CD14-positive monocyte (primary cell): ENCODE measurements around the gene SLC1A6. TPM values are rescaled to one million over a fixed set of nuclear protein-coding genes. Genes with fewer than 3 reads are reported as not detected.
"Not testable (repeated sequence)": the region's sequence is repeated elsewhere in the genome, so short reads cannot be mapped to it uniquely, and the experiment has no call there.

Experiments
- DNase-seq, 3 donors: peaks; one replicate each; pipeline ENCODE4 v3.0.0-alpha.2; 2011 to 2022
- H2AFZ ChIP-seq: 2 replicates; pipeline ENCODE4 v1.6.0; 2012; ENCODE audit warnings: mild to moderate bottlenecking, low read depth, low read length, inconsistent platforms; ENCODE audit not compliant: insufficient read depth, poor library complexity, severe bottlenecking
- H3K27ac ChIP-seq, 2 donors: 1 replicate in 1 of 2; 2 replicates in 1 of 2; pipeline ENCODE4 v1.5.1; 2012 to 2013; ENCODE audit warnings: low read length in 2 of 2, control low read depth in 1 of 2, inconsistent platforms in 1 of 2, low read depth in 1 of 2, mild to moderate bottlenecking in 1 of 2
- H3K27me3 ChIP-seq, 2 donors: one replicate each; pipeline versions ENCODE4 v1.6.0 to v1.6.1; 2011 to 2013; ENCODE audit warnings: low read length in 2 of 2; ENCODE audit not compliant: control insufficient read depth in 2 of 2, insufficient read depth in 2 of 2
- H3K36me3 ChIP-seq, 2 donors: replicated peaks in 1 of 2; 1 replicate in 1 of 2; 2 replicates in 1 of 2; pipeline versions ENCODE4 v1.5.1 to v1.6.1; 2012 to 2013; ENCODE audit warnings: low read length in 2 of 2, control low read depth in 1 of 2, inconsistent platforms in 1 of 2, mild to moderate bottlenecking in 1 of 2; ENCODE audit not compliant: insufficient read depth in 2 of 2, control insufficient read depth in 1 of 2
- H3K4me1 ChIP-seq, 2 donors: 1 replicate in 1 of 2; 2 replicates in 1 of 2; pipeline versions ENCODE4 v1.5.1 to v1.6.1; 2012 to 2013; ENCODE audit warnings: low read length in 2 of 2, control low read depth in 1 of 2, inconsistent platforms in 1 of 2, mild to moderate bottlenecking in 1 of 2, moderate library complexity in 1 of 2; ENCODE audit not compliant: insufficient read depth in 2 of 2, control insufficient read depth in 1 of 2
- H3K4me2 ChIP-seq: replicated peaks from 2 replicates; pipeline ENCODE3; 2012; ENCODE audit warnings: low read length, moderate library complexity, mild to moderate bottlenecking; ENCODE audit not compliant: poor library complexity, severe bottlenecking; ENCODE audit errors: extremely low read depth
- H3K4me3 ChIP-seq, 3 experiments: fragments of 200-600 bp in 1 of 3; sonication (generic) in 1 of 3; replicated peaks in 1 of 3; 1 replicate in 2 of 3; 2 replicates in 1 of 3; pipeline ENCODE4 v1.5.1; 2011 to 2013; ENCODE audit warnings: low read length in 3 of 3, mild to moderate bottlenecking in 3 of 3, control low read depth in 2 of 3, low read depth in 2 of 3, inconsistent platforms in 1 of 3, moderate library complexity in 1 of 3
- H3K79me2 ChIP-seq: 2 replicates; pipeline ENCODE4 v1.6.0; 2012; ENCODE audit warnings: mild to moderate bottlenecking, control low read depth, inconsistent platforms, low read length, moderate library complexity; ENCODE audit not compliant: insufficient read depth
- H3K9ac ChIP-seq: 2 replicates; pipeline ENCODE4 v1.6.0; 2017; ENCODE audit warnings: low read length, mild to moderate bottlenecking; ENCODE audit not compliant: insufficient read depth, poor library complexity, severe bottlenecking
- H3K9me3 ChIP-seq, 2 donors: replicated peaks in 1 of 2; 1 replicate in 1 of 2; 2 replicates in 1 of 2; pipeline versions ENCODE4 v1.5.1 to v1.6.1; 2012 to 2013; ENCODE audit warnings: low read length in 2 of 2, control low read depth in 1 of 2; ENCODE audit not compliant: control insufficient read depth in 1 of 2, insufficient read depth in 1 of 2
- H4K20me1 ChIP-seq: 2 replicates; pipeline ENCODE4 v1.6.0; 2012; ENCODE audit warnings: mild to moderate bottlenecking, low read length, control low read depth, moderate library complexity; ENCODE audit not compliant: insufficient read depth
- H3K27ac Mint-ChIP-seq, 7 donors: one replicate each; pipeline ENCODE4 v1.8.0; 2020; ENCODE audit warnings: mild to moderate bottlenecking in 7 of 7, mixed read lengths in 7 of 7, moderate library complexity in 6 of 7, inconsistent platforms in 2 of 7
- H3K27me3 Mint-ChIP-seq, 3 donors: one replicate each; pipeline ENCODE4 v1.8.0; 2021 to 2022; ENCODE audit warnings: low read depth in 3 of 3, mild to moderate bottlenecking in 3 of 3, mixed read lengths in 3 of 3, moderate library complexity in 3 of 3, inconsistent platforms in 1 of 3
- H3K36me3 Mint-ChIP-seq, 2 donors: one replicate each; pipeline ENCODE4 v1.8.0; 2020; ENCODE audit warnings: mixed read lengths in 2 of 2, inconsistent platforms in 1 of 2, mild to moderate bottlenecking in 1 of 2
- H3K4me1 Mint-ChIP-seq: one replicate; pipeline ENCODE4 v1.8.0; 2020; ENCODE audit warnings: mild to moderate bottlenecking, mixed read lengths
- H3K4me3 Mint-ChIP-seq, 2 donors: one replicate each; pipeline ENCODE4 v1.8.0; 2020; ENCODE audit warnings: mild to moderate bottlenecking in 2 of 2, mixed read lengths in 2 of 2, moderate library complexity in 1 of 2
- H3K9me3 Mint-ChIP-seq, 7 donors: one replicate each; pipeline ENCODE4 v1.8.0; 2020 to 2022; ENCODE audit warnings: mixed read lengths in 7 of 7, mild to moderate bottlenecking in 6 of 7, moderate library complexity in 6 of 7, inconsistent platforms in 2 of 7
- CTCF ChIP-seq: fragments of 200-600 bp; IDR thresholded peaks from one replicate; pipeline ENCODE4 v1.8.0; 2022; ENCODE audit warnings: antibody characterized with exemption, mild to moderate bottlenecking
- WGBS: methylation state at CpG from one replicate; pipeline ENCODE4 v1.1.5; 2013; ENCODE audit warnings: missing lambda C conversion rate; ENCODE audit not compliant: insufficient coverage; 5-methylcytosine and 5-hydroxymethylcytosine counted together
- intact Hi-C, 2 donors: fragments of 100-400 bp; cut with micrococcal nuclease; formaldehyde crosslinking; loops; one replicate each; pipeline versions ENCODE4 v1.15.0 to v1.15.1; 2023
- polyA plus RNA-seq, 3 donors: library from polyadenylated mRNA; depleted of rRNA in 1 of 3; unstranded in 2 of 3; stranded (reverse) in 1 of 3; fragments of 300-500 nt in 2 of 3; fragments of >200 nt in 1 of 3; fragmentation: Illumina TruSeq in 2 of 3; gene quantifications; 1 replicate in 2 of 3; 2 replicates in 1 of 3; pipeline ENCODE4 v1.2.3, GENCODE V29; 2012 to 2021

The SLC1A6 gene
- polyA plus RNA-seq, 3 donors = not detected

DNA sequence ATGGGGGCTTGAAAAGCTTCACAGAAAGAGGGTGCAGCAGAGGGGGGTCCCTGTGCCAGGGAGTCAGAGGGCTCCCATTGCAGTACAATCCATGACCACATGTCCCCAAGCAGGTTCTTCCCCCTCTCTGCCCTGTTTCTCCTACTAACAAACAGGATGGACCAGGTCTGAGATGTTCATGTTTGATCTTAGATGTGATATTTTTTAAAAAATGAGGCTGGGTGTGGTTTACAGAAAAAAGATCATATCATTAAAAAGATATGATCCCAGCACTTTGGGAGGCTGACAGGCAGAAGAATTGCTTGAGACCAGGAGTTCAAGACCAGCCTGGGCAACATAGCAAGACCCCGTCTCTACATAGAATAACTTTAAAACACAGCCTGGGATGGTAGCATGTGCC, 29.2 kb downstream of the SLC1A6 start:
- no peaks in the 10 kb centered on the region for H3K9me3 ChIP-seq
- no peak for TF ChIP-seq CTCF
- peaks cover 0 to 8% (median 6%) of the 10 kb centered on the region in 3 donors for H3K27me3 Mint-ChIP-seq
- no CpG with 5 or more reads among the region's 1 CpG for WGBS
- no peak overlapping the region for H3K4me2 ChIP-seq
- no peaks in the 10 kb centered on the region for H3K36me3 Mint-ChIP-seq
- no peaks in the 10 kb centered on the region for H3K4me1 Mint-ChIP-seq
- intact Hi-C loops = no loop called here
- H3K27ac ChIP-seq = no peak overlapping the region
- no peak overlapping the region for H3K4me3 ChIP-seq
- peaks cover 0 to 13% (median 4%) of the 10 kb centered on the region in 7 donors for H3K9me3 Mint-ChIP-seq
- H3K4me1 ChIP-seq = no peaks in the 10 kb centered on the region
- no peaks in the 10 kb centered on the region for H3K36me3 ChIP-seq
- H3K79me2 ChIP-seq = no peaks in the 10 kb centered on the region
- H3K27me3 ChIP-seq = no peaks in the 10 kb centered on the region
- H3K9ac ChIP-seq = no peak overlapping the region
- no peak for DNase-seq
- no peaks in the 10 kb centered on the region for H4K20me1 ChIP-seq
- H3K4me3 Mint-ChIP-seq = no peak overlapping the region
- H3K27ac Mint-ChIP-seq = no peak overlapping the region
- H2AFZ ChIP-seq = no peak overlapping the region

GRCh38 chr19:14949876-14950275, 29.8 kb downstream of the SLC1A6 start:
- DNase-seq = no peak
- Histone ChIP-seq H3K36me3 (no peaks in the 10 kb centered on the region), H3K4me1 (peaks cover 0 to under 1% of the 10 kb centered on the region in 2 donors), H3K9ac (no peak overlapping the region), H3K27me3 (no peaks in the 10 kb centered on the region), H4K20me1 (no peaks in the 10 kb centered on the region), H2AFZ (no peak overlapping the region), H3K9me3 (no peaks in the 10 kb centered on the region), H3K4me2 (no peak overlapping the region), H3K4me3 (no peak overlapping the region), H3K27ac (no peak overlapping the region), H3K79me2 (no peaks in the 10 kb centered on the region)
- H3K9me3 Mint-ChIP-seq = peaks cover 0 to 13% (median 4%) of the 10 kb centered on the region in 7 donors
- TF ChIP-seq CTCF = no peak
- 61% methylated on average over 7 of the region's 8 CpGs for WGBS
- intact Hi-C loops = no loop called here
- H3K4me1 Mint-ChIP-seq = no peaks in the 10 kb centered on the region
- H3K27ac Mint-ChIP-seq = no peak overlapping the region
- H3K36me3 Mint-ChIP-seq = no peaks in the 10 kb centered on the region
- no peak overlapping the region for H3K4me3 Mint-ChIP-seq
- peaks cover 0 to 8% (median 6%) of the 10 kb centered on the region in 3 donors for H3K27me3 Mint-ChIP-seq

DNA sequence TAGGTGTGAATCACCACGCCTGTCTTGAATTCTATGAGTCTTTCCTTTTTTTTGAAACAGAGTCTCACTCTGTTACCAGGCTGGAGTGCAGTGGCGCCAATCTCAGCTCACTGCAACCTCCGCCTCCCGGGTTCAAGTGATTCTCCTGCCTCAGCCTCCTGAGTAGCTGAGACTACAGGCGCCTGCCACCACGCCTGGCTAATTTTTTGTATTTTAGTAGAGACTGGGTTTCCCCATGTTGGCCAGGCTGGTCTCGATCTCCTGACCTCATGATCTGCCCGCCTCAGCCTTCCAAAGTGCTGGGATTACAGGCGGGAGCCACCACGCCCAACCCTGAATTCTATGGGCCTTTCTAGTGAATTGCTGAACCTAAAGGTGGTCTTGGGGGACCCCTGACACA, 30.3 kb downstream of the SLC1A6 start:
- H3K36me3 ChIP-seq, DNase-seq, H3K9me3 ChIP-seq, H3K79me2 ChIP-seq, H3K27me3 ChIP-seq, H3K27me3 Mint-ChIP-seq, H3K27ac Mint-ChIP-seq, H3K4me1 ChIP-seq, H3K9ac ChIP-seq, H4K20me1 ChIP-seq, H3K36me3 Mint-ChIP-seq, H3K4me1 Mint-ChIP-seq, H3K4me3 ChIP-seq, H3K4me2 ChIP-seq, H2AFZ ChIP-seq, intact Hi-C loops, H3K27ac ChIP-seq: not testable (repeated sequence)
- 94% methylated on average over 10 of the region's 10 CpGs for WGBS
- Mint-ChIP-seq H3K9me3 (peaks cover 0 to 11% (median 3%) of the 10 kb centered on the region in 7 donors), H3K4me3 (peak overlapping the region in 1 of 2 donors; percentile 29)
